Tibial nerve (tissue), 4 donors: ENCODE data around the gene INPP5A. TPM values are rescaled to one million over a fixed set of nuclear protein-coding genes. Genes with fewer than 3 reads are reported as not detected.

ENCODE experiments used
- DNase-seq, 2 donors: peaks; one replicate each; pipeline ENCODE4 v3.0.0-alpha.2; 2019; ENCODE audit warnings: low spot score in 2 of 2
- H3K27ac ChIP-seq, 4 donors: fragments of 200-600 bp; sonication (generic) in 3 of 4; one replicate each; pipeline ENCODE4 v1.5.1; 2017 to 2019; ENCODE audit warnings: mild to moderate bottlenecking in 1 of 4
- H3K27me3 ChIP-seq, 2 donors: fragments of 200-600 bp; sonication (generic) in 1 of 2; one replicate each; pipeline versions ENCODE4 v1.5.1 to v1.6.0; 2017 to 2019
- H3K36me3 ChIP-seq, 3 donors: fragments of 200-600 bp; sonication (generic); one replicate each; pipeline ENCODE4 v1.5.1; 2018 to 2019
- H3K4me1 ChIP-seq, 4 donors: fragments of 200-600 bp; sonication (generic) in 3 of 4; one replicate each; pipeline ENCODE4 v1.5.1; 2017 to 2019
- H3K4me3 ChIP-seq, 4 donors: fragments of 200-600 bp; sonication (generic) in 3 of 4; one replicate each; pipeline ENCODE4 v1.5.1; 2017 to 2019; ENCODE audit warnings: mild to moderate bottlenecking in 1 of 4, moderate library complexity in 1 of 4
- H3K9me3 ChIP-seq, 4 donors: fragments of 200-600 bp; sonication (generic) in 3 of 4; one replicate each; pipeline ENCODE4 v1.5.1; 2017 to 2019
- EP300 ChIP-seq, 2 donors: sonication (generic); formaldehyde crosslinking; IDR thresholded peaks; one replicate each; pipeline ENCODE4 v1.6.1; 2017; ENCODE audit warnings: antibody characterized with exemption in 2 of 2, mild to moderate bottlenecking in 1 of 2
- POLR2A ChIP-seq, 2 donors: fragments of 450-650 bp; IDR thresholded peaks; one replicate each; pipeline ENCODE4 v1.6.1; 2017; ENCODE audit warnings: antibody characterized with exemption in 2 of 2, mild to moderate bottlenecking in 2 of 2, moderate library complexity in 2 of 2
- WGBS, 2 donors: methylation state at CpG; one replicate each; pipeline ENCODE4 v1.1.5; 2018; 5-methylcytosine and 5-hydroxymethylcytosine counted together
- total RNA-seq, 4 donors: library from RNA; depleted of rRNA; stranded (reverse); fragments of >200 nt; gene quantifications; one replicate each; pipeline ENCODE4 v1.1.0, GENCODE V29; 2016
- TF ChIP-seq, protein P1 (sequence below), 5 experiments: fragments of 200-600 bp in 3 of 5; fragments of 450-650 bp in 2 of 5; sonication (generic) in 3 of 5; IDR thresholded peaks; one replicate each; pipeline ENCODE4 v1.5.1; 2016 to 2019; ENCODE audit warnings: antibody characterized with exemption in 5 of 5, mild to moderate bottlenecking in 3 of 5, moderate library complexity in 2 of 5

The INPP5A gene
- total RNA-seq, 4 donors from 2014 or later, result 73.8 to 101 (median 86.2) TPM

DNA sequence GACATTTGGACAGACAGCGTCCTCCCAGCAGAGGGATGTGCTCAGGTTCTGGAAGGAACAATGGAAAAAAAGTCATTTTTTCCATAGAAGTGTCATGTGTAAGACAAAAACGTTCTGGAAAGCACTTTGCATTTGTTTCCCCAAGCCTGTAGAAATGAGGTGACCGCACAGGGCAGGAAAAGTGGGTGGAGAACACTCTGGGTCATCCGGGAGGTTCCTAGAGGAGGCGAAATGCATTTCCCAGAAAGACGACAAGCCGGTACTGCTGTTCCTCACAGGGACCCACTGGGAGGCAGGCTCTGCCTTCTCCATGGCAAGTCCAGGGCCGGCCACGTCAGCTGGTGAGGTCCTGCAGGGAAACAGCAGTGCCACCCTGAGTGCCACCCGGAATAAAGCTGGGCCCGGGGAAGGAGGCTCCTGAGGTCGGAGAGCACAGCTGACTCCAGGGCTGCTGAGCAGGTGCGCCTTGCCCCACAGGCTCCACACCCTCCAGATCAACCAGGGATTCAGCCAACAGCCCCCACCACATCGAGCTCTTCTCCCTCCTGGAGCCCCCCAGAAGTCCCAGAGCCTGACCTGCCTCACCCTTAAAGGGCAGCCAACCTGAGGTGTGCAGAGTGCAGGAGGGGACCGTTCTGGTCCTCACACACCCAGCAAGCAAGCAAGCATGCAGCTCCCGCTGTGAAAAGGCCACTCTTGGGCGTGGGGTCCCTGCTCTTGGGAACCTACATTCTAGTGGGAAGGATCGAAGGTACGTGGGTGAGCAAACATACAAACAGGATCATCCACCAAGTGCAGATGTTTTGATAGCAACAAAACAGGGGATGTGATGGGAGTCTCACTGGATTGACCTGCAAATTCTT is 28.8 kb upstream of the INPP5A start:
- Histone ChIP-seq H3K9me3 (no peaks in the 10 kb centered on the region), H3K36me3 (no peaks in the 10 kb centered on the region), H3K27ac (peak overlapping the region in 2 of 4 donors; percentile 62 to 80), H3K4me1 (peaks cover 0 to 45% (median 4%) of the 10 kb centered on the region in 4 donors), H3K4me3 (no peak overlapping the region), H3K27me3 (no peaks in the 10 kb centered on the region)
- TF ChIP-seq EP300 (IDR thresholded peaks at IDR 0.05) (no peak), POLR2A (IDR thresholded peaks at IDR 0.05) (no peak)
- TF ChIP-seq, protein P1, sequence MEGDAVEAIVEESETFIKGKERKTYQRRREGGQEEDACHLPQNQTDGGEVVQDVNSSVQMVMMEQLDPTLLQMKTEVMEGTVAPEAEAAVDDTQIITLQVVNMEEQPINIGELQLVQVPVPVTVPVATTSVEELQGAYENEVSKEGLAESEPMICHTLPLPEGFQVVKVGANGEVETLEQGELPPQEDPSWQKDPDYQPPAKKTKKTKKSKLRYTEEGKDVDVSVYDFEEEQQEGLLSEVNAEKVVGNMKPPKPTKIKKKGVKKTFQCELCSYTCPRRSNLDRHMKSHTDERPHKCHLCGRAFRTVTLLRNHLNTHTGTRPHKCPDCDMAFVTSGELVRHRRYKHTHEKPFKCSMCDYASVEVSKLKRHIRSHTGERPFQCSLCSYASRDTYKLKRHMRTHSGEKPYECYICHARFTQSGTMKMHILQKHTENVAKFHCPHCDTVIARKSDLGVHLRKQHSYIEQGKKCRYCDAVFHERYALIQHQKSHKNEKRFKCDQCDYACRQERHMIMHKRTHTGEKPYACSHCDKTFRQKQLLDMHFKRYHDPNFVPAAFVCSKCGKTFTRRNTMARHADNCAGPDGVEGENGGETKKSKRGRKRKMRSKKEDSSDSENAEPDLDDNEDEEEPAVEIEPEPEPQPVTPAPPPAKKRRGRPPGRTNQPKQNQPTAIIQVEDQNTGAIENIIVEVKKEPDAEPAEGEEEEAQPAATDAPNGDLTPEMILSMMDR (IDR thresholded peaks at IDR 0.05), result peak in 4 of 5 experiments; percentile 36 to 54 (median 40)
- 68 to 75% methylated on average over 14 to 19 of the region's 19 CpGs for WGBS, 2 donors
- no peak for DNase-seq

DNA sequence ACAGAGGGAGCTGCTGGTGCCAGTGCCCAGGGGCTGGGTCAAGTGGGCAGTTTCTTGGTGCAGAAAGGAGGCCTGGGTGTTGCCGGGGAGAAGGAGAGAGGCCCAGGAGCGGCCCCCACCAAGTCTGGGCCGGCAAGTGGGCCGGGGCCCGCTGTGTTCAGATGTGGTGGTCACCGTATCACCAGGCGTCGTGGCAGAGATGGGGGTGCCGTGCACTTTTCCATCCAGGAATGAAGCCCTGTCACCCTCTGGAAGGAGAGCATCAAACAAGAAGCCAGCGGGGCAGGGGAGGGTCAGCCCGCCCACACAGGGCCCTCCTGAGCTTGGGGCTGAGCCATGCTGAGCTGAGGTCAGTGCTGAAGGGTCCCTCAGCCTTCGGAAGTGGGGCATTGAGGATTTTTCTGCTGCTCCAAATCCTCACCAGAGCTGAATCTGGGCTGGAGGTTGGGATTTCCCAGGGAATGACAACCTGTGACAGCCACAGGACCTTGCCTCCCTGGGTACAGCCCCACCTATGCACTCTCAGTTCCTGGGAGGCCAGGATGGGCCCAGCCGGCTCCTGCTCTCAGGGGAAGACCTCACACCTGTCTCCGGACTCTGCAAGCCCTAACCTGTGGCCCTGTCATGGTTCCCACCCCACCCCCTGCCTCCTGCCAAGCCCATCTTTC is 27.9 kb upstream of the INPP5A start:
- no peaks in the 10 kb centered on the region for H3K36me3 ChIP-seq
- no peak overlapping the region for H3K4me3 ChIP-seq
- H3K27ac ChIP-seq, result peak overlapping the region in 1 of 4 donors; percentile 17
- H3K27me3 ChIP-seq, result no peaks in the 10 kb centered on the region
- peaks cover 0 to 37% (median 4%) of the 10 kb centered on the region in 4 donors for H3K4me1 ChIP-seq
- no peaks in the 10 kb centered on the region for H3K9me3 ChIP-seq
- TF ChIP-seq, protein P1 (IDR thresholded peaks at IDR 0.05), result no peak
- no peak for TF ChIP-seq POLR2A (IDR thresholded peaks at IDR 0.05)
- DNase-seq, result no peak
- WGBS, 2 donors, result 64 to 93% methylated on average over 10 to 14 of the region's 14 CpGs

DNA sequence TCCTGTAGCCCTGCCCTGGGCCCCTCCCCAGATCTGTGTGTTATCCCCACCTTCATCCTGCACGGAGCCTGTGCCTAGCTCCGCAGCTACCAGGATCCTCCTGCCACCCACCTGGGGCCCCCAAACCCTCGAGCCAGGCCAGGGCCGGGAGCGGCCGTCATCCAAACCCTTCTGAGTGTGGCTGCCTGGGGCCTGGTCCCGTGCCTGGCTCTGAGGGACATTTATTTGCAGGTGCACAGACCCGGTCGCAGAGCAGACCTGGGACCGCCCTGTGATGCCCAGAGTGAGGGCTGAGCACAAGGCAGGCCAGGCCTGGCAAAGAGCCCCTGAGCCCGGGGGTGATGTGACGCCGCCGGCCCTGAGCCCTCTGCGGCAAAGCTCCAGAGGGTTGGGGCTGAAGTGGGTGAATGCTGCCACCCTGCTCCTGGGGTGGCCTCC is 27.4 kb upstream of the INPP5A start:
- peak overlapping the region in 1 of 4 donors; percentile 17 for H3K27ac ChIP-seq
- H3K36me3 ChIP-seq, result no peaks in the 10 kb centered on the region
- no peak for TF ChIP-seq EP300 (IDR thresholded peaks at IDR 0.05)
- no peak for TF ChIP-seq POLR2A (IDR thresholded peaks at IDR 0.05)
- TF ChIP-seq, protein P1 (IDR thresholded peaks at IDR 0.05), result no peak
- no peak overlapping the region for H3K4me3 ChIP-seq
- H3K27me3 ChIP-seq, result no peaks in the 10 kb centered on the region
- no peaks in the 10 kb centered on the region for H3K9me3 ChIP-seq
- WGBS, 2 donors, result 91 to 94% methylated on average over 13 to 14 of the region's 15 CpGs
- H3K4me1 ChIP-seq, result peaks cover 0 to 40% (median 5%) of the 10 kb centered on the region in 4 donors
- no peak for DNase-seq

DNA sequence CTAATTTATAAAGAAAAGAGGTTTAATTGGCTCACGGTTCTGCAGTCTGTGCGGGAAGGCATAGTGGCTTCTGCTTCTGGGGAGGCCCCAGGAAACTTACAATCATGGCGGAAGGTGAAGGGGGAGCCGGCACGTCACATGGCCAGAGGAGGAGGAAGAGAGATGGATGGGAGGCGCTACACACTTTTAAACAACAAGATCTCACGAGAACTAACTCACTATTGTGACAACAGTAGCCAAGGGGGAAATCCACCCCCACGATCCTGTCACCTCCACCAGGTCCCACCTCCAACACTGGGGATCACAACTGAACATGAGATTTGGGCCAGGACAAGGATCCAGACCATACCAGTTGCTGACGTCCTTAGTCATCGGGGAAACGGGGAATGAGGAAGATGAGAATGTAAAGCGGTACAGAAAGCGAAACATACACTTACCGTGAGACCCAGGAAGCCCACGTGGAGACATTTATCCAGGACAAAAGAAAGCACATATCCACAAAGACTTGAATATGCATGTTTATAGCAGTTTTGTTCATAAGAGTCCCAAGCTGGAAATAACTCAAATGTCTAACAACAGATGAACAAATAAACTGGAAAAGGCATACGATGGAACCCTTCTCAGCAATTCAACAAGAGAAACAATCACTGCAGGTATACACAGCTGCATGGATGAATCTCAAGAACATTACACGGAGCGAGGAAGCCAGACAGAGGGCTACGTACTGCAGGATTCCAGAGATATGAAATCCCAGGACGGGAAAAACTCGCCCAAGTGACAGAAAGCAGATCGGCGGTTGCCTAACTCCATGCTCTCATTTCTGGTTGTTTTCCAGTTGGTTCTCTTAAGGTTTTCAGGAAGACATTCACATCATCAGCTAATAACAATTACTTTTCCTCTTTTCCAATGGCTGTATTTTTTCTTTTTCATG is 26.2 kb upstream of the INPP5A start:
- Histone ChIP-seq H3K27ac (peak overlapping the region in 1 of 4 donors; percentile 26), H3K9me3 (no peaks in the 10 kb centered on the region), H3K27me3 (no peaks in the 10 kb centered on the region), H3K36me3 (no peaks in the 10 kb centered on the region), H3K4me1 (peaks cover 0 to 48% (median 15%) of the 10 kb centered on the region in 4 donors), H3K4me3 (no peak overlapping the region)
- 82 to 84% methylated on average over 23 of the region's 23 CpGs for WGBS, 2 donors
- TF ChIP-seq POLR2A (IDR thresholded peaks at IDR 0.05) (no peak), EP300 (IDR thresholded peaks at IDR 0.05) (no peak)
- TF ChIP-seq, protein P1 (IDR thresholded peaks at IDR 0.05), result no peak
- DNase-seq, result no peak
